ENCODE measurements around the gene FBXO9.

FBXO9 gene

DNA sequence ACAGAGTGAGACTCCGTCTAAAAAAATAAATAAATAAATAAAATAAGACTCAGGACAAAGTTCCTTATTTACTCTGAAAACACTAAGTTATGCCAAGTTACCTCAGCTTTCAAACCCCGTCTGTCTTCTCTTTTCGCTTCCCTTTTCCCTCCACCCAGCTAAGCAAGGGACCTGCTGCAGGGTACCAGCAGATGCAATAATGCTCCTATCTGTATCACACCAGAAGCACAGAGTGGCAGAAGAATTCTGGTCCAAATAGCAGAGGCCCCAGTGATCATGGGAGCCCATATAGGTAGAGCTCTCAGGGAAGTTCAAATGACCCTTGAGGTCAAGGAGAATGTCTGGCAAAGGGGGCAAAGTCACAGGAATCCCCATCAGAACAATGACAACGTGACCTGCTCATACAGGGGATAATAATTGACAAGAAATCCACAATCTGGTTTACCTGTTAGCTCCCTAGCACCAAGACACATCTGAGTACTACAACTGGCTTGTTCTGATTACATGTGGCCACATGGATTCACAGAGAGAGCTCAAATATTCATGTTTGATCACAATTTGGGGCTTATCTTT lies 74.7 kb downstream of the FBXO9 start:
- no peak for DNase-seq

DNA sequence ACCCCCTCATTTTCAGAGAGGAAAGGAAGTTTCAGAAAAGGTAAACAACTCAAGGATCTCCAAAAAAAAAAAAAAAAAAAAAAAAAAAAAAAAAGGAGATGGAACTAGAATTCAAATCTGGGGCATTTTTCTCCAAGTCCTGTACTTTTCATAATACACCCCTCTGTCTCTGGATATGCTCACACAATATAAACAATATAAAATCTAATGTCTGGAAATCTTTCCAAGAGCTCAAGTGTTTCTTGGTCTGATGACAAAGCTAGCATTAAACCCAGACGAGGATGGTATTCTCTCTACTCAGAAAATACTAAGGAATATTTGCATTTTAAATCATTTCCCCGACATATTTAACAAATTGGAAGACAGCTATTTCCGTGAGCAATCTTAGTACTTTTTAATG lies 77.6 kb downstream of the FBXO9 start:
- no peak for DNase-seq

DNA sequence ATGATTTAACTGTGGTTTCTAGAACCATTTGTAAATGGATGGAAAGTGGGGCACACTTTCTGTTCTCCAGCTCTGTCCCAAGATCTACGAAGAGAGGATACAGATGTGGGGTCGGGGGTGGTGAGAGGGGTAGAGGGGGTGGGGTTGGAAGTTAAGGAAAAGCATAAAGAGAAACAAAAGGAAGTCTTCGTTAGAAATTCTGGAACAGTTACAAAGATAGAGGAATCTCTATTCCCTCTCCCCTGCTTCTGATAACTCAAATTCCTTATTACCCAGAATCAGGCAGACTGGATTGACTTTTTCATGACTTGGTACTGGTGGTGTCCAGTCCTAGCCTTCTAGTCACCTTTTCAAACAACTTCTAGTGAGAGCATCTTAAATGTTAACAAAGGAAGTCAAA lies 78.5 kb downstream of the FBXO9 start:
- DNase-seq = no peak

DNA sequence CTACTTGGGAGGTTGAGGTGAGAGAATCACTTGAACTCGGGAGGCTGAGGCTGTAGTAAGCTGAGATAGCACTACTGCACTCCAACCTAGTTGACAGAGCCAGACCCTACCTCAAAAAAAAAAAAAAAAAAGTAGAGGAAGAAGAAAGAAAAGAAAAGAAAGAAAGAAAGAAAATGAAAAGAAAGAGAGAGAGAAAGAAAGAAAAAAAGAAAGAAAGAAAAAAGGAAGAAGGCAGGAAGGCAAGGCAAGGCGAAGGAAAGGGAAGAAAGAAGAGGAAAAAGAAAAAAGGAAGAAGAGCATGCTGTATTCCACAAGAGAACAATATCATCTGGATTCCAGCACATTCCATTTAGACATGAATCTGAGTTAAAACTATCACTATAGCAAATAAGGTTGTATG lies 79.6 kb downstream of the FBXO9 start:
- DNase-seq = no peak

DNA sequence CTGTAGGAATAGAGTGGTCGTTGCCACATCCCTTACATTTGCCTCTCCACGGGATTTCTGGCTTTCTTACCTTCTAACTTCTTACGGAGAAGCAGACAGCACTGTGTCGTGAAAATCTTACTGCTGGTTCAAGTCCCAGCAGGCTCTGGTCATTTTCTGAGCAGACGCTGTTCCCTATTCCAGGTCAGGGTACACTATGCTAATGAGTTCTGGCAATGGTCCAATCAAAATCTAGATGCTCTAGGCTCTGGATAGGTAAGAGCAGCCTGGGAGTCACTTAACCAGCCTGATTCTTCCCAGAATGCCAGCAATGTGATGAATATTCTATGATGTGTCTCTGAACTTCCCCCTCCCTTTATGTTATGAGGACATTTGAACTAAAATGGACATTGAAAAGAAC lies 83.5 kb downstream of the FBXO9 start, which contains the start of gene GCM1:
TSS of gene GCM1 (minus strand) at position 158 of the 400 bp plus-strand sequence. CDS start 3,209 bp downstream, outside the sequence.
- no peak for DNase-seq

All from activated CD8-positive, alpha-beta memory T cell treated with anti-CD3 and anti-CD28 coated beads for 24 hours (primary cell).